HG03575 (cell line): ENCODE results near the gene SRI.
A peak's percentile ranks its signal among the peaks of the same experiment; 100 is the strongest.
"Not testable (repeated sequence)": the region's sequence is repeated elsewhere in the genome, so short reads cannot be mapped to it uniquely, and the experiment has no call there.

Experiments
- ATAC-seq: cut with Tn5 transposase; IDR thresholded peaks from one replicate; pipeline ENCODE4 v1.9.1; 2021; ENCODE audit not compliant: unreplicated experiment, insufficient number of reproducible peaks, low FRiP score; ENCODE audit errors: extremely low read depth

The SRI gene

GRCh38 chr7:88219781-88220747 is at the start of gene SRI:
SRI (minus strand) TSS chr7:88220038; CDS start chr7:88220026, 12 bp downstream.
- ATAC-seq: peak; percentile 22

GRCh38 chr7:88269586-88269985 is 49.7 kb upstream of the SRI start:
- no peak for ATAC-seq

- ATAC-seq: no peak
These were observed 49.0 kb upstream of the SRI start for GRCh38 chr7:88268858-88269257.

GRCh38 chr7:88268051-88268450 is 48.2 kb upstream of the SRI start:
- ATAC-seq: no peak

- ATAC-seq: no peak
These were observed 47.6 kb upstream of the SRI start for GRCh38 chr7:88267421-88267820.

- not testable (repeated sequence) for ATAC-seq
These were observed 45.1 kb upstream of the SRI start for GRCh38 chr7:88264987-88265386.

- no peak for ATAC-seq
These were observed 42.7 kb upstream of the SRI start for GRCh38 chr7:88262562-88262961.

- ATAC-seq: no peak
These were observed 40.9 kb upstream of the SRI start for GRCh38 chr7:88260719-88261118.

- ATAC-seq: no peak
These were observed 40.0 kb upstream of the SRI start for GRCh38 chr7:88259656-88260380.

- not testable (repeated sequence) for ATAC-seq
These were observed 38.5 kb upstream of the SRI start for GRCh38 chr7:88258296-88258695.

GRCh38 chr7:88256906-88257305 is 37.1 kb upstream of the SRI start:
- no peak for ATAC-seq

- no peak for ATAC-seq
These were observed 35.0 kb upstream of the SRI start for GRCh38 chr7:88254721-88255424.

GRCh38 chr7:88253640-88254039 is 33.8 kb upstream of the SRI start:
- ATAC-seq: no peak

- ATAC-seq: no peak
These were observed 24.4 kb upstream of the SRI start for GRCh38 chr7:88244258-88244657.

- ATAC-seq: peak; percentile 48
These were observed 23.6 kb upstream of the SRI start for GRCh38 chr7:88243345-88243909.

GRCh38 chr7:88239852-88240251 is 20.0 kb upstream of the SRI start:
- no peak for ATAC-seq

- no peak for ATAC-seq
These were observed 14.0 kb upstream of the SRI start for GRCh38 chr7:88233828-88234227.

GRCh38 chr7:88230646-88231045 is 10.8 kb upstream of the SRI start:
- no peak for ATAC-seq

GRCh38 chr7:88229302-88229995 is 9.6 kb upstream of the SRI start:
- ATAC-seq: no peak
